ENCODE measurements around the gene XYLT1.

Gene XYLT1

DNA sequence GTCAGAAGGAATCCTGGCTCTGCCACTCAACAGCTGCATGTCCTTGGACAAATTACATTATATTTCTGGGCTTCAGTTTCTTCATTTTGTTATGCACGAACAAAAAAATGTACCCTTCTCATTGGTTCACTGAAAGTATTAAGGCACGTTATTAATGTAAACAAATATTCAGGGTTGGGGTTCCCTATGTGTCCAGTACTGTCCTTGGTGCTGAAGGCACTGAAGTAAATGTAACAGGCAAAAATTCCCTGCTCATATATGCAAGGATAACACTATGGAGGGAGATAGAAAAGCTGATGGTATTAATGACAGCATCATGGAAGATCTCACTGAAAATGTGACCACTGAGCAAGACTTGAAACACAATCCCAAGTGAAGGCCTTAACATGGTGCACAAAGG lies 386.6 kb downstream of the XYLT1 start:
- DNase-seq (ENCODE audit: low read depth in 2 of 2): no peak

GRCh38 chr16:17083628-17084027 lies 387.1 kb downstream of the XYLT1 start:
- DNase-seq (ENCODE audit: low read depth in 2 of 2): no peak

DNA sequence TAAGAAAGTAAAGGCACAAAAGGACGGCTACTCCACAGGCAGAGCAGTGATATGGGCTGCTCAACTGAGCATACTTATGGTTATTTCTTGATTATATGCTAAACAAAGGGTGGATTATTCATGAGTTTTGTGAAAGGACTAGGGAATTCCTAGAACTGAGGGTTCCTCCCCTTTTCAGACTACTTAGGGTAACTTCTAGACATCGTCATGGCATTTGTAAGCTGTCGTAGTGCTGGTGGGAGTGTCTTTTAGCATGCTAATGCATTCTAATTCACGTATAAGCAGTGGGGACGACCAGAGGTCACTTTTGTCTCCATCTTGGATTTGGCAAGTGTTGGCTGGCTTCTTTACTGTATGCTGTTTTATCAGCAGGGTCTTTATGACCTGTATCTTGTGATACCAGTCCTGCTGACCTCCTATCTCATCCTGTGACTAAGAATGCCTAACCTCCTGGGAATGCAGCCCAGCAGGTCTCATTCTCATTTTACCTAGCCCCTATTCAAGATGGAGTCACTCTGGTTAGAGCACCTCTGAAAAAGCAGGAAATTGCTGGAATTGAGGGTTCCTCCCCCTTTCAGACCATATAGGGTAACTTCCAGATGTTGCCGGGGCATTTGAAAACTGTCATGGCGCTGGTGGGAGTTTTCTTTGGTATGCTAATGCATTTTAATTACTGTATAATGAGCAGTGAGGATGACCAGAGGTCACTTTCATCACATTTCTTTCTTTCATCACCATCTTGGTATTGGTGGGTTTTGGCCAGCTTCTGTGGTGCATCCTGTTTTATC lies 388.5 kb downstream of the XYLT1 start:
- no peak for DNase-seq (ENCODE audit: low read depth in 2 of 2)

- DNase-seq (ENCODE audit: low read depth in 2 of 2): no peak
These were observed 390.7 kb downstream of the XYLT1 start for GRCh38 chr16:17080105-17080504.

DNA sequence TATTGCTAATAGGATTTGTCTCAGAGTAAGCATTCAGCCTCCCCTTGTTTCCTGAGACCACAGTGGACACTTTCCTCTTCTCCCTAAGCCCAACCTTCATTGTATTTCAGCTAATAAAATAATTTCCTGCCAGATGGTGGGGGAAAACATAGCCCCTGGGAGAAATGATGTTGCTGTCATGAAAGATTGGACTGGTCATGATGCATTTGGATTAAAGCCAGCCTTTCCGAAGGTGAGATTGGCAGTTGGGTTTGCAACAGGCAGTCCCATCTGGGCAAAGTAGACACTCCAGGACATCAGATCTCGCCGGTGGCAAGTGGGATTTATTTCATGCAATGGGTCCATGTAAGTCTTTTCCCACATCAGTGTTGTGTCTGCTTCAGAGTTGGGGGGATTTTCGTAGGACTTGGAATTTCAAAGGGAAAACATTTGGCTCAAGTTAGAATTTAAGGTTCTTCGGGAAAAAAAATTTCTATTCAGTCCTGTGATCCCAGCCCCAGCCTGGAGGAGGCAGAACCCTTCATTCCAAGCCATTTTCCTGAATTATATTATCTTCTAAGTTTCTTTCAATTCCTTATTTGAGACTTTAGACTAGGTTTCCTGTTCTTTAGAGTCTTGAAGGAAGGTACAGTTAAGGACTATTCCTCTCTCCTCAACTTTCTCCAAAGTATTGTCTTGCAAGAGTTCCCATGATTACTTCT lies 391.7 kb downstream of the XYLT1 start:
- no peak for DNase-seq (ENCODE audit: low read depth in 2 of 2)

GRCh38 chr16:17076818-17077498 lies 393.8 kb downstream of the XYLT1 start:
- DNase-seq (ENCODE audit: low read depth in 2 of 2): no peak

GRCh38 chr16:17076092-17076754 lies 394.5 kb downstream of the XYLT1 start:
- DNase-seq (ENCODE audit: low read depth in 2 of 2): no peak

GRCh38 chr16:17072104-17072503 lies 398.7 kb downstream of the XYLT1 start:
- no peak for DNase-seq (ENCODE audit: low read depth in 2 of 2)

DNA sequence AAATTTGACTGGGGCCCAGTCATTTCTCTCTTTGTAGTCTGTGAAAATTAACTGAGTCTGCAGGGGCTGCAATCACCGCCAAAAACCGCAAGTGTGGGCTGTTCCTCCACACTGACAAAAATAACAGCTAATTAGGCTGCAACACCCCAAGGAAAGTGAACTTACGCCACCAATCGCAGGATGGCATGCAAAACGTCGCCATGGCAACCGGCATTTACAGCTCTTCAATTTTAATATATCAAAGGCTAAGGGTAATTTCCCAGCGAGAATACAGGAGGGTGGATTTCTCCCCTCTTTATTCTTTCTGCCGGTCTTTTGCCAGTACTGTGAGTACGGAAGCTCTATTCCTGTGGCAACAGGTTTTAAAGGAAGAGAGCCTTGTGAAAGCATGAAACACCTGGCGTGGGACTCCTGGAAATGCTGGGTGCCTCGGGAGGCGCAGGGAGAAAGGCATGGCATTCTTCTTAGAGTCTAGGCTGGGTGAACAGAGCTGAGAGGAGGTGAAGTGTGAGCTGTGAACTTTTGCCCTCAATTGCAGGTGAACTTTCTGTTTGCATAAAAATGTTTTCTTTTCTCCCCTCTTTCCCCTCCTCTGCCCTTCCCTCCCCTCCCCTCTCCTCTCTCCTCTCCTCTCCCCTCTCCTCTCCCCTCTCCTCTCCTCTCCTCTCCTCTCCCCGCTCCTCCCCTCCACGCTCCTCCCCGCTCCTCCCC lies 399.7 kb downstream of the XYLT1 start:
- DNase-seq (ENCODE audit: low read depth in 2 of 2): peak; percentile 59 to 75

- DNase-seq (ENCODE audit: low read depth in 2 of 2): no peak
These were observed 401.1 kb downstream of the XYLT1 start for GRCh38 chr16:17069681-17070080.

GRCh38 chr16:17068524-17068923 lies 402.2 kb downstream of the XYLT1 start:
- DNase-seq (ENCODE audit: low read depth in 2 of 2): no peak

DNA sequence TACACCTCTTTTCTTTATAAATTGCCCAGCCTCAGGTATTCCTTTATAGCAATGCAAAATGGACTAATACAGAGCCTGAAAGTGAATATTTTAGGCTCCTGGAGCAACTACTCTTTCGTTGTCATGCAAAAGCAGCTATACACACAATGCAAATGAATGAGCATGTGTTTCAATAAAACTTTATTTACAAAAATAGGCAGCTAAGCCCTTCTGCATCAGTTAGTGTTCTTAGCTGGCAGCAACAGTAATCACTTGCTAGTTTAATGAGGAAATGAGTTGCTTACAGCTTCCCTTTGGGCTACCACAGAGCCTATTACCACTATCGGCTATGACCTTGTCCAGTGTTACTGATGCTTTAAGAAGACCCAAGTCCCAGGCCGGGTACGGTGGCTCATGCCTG lies 402.9 kb downstream of the XYLT1 start:
- no peak for DNase-seq (ENCODE audit: low read depth in 2 of 2)

GRCh38 chr16:17063201-17064139 lies 407.3 kb downstream of the XYLT1 start:
- no peak for DNase-seq (ENCODE audit: low read depth in 2 of 2)

DNA sequence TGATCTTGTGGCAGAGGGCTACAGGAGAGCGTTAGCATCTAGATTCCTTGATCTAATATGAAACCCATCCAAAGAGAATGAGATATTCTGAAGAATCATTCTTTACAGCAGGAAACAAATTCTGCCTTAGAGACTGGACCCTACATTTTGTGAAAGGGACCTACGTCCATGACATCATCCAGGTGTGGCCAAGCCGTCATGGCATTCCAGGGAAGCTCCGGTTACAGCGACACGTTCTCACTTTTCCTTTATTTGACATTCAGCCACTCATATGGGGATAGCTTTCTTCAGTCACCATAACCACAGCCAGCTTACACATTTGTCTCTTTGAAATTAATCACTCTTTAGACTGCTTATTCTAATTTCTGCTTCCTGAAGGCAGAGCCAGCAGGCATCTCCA lies 408.1 kb downstream of the XYLT1 start:
- DNase-seq (ENCODE audit: low read depth in 2 of 2): no peak

DNA sequence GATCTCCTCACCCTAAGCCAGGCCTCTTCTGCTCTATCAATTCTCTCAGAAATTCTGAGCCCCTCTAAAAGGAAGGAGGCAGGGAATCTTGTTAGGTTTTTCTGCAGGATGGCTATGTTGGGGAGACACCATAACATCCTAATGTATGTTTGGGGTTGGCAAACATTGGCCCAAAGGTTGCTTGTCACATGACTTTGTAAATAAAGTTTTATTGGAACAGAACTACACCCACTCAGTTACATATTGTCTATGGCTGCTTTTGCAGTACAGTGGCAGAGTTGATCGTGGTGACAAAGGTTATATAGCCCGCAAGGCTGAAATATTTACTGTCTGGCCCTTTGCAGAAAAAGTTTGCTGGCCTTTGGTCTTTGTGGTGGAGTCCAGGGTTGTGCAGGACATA lies 409.4 kb downstream of the XYLT1 start:
- DNase-seq (ENCODE audit: low read depth in 2 of 2): no peak

DNA sequence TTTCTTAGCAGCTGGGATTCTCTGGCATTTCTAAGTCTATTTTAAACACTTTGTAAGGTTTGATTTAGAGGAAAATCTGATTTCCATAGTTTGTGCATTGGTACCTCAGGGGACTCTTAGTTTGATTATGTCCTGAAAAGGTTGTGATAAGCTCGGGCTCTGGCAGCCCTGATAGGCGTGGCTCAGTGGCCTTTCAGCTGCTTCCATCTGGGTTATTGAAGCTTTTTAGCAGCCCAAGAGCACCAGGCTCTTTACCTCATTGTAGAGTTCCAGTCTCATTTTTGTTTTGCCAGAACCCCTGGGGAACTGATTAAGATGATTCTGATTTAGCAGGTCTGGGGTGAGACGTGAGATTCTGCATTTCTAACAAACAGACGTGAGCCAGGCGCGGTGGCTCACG lies 412.3 kb downstream of the XYLT1 start:
- DNase-seq (ENCODE audit: low read depth in 2 of 2): no peak

DNA sequence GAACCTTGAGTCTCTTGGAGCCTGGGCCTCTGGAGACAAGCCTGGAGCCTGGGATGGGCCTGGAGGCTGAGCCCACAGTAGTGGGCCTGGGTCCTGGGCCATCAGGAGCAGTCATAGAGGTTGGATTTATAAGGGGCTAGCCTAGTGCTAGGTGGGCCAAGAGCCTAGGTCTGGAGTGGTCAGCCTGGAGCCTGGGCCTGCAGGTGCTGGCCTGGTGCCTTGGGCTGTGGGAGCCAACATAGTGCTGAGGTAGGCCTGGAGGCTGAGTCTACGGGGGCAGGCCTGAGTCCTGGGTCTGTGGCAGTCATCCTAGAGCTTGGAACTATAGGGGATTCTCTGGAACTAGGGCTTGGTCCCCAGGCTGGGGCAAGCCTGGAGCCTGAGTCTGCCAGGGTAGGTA lies 414.1 kb downstream of the XYLT1 start:
- no peak for DNase-seq (ENCODE audit: low read depth in 2 of 2)

DNA sequence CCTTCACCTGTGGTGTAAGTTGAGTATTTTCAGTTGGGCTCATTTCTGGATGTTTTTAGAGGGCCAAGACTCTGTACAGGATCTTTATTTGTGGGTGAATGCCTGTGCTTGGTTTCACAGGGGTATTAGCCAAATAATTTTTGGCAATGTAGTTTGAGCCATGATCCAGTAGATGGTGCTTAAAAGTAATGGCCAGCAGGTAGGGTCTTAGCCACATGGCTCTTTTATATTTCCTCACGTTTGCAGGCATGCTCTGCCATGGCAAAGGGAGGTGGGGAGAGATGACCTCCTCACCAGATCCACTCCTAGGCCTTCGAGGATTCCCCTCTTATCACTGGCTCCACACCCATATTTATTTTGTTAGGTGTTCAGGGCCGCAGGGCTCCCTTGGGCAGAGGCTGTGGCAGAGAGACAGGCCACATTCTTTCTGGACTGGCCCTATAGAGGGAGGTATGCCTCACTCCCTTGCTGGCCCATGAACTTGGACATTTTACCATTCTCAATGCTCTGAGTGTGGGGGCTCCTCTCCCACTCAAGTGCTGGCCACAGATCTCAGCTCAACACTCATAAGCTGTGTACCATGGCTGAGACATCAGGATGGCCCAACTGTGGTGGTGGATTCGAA lies 417.1 kb downstream of the XYLT1 start:
- DNase-seq (ENCODE audit: low read depth in 2 of 2): no peak

Data from stimulated activated CD4-positive, alpha-beta T cell treated with anti-CD3 and anti-CD28 coated beads, Interleukin-4, amount 100 ng/mL, for 48 hours (primary cell).